Lung (tissue), 12 donors: Measurements from ENCODE around the gene AUH. TPM values are rescaled to one million over a fixed set of nuclear protein-coding genes. Genes with fewer than 3 reads are reported as not detected.

ENCODE experiments used
- ATAC-seq: fragments of 200-7000 bp; cut with Tn5 transposase; one replicate; pipeline ENCODE4 v1.9.1; 2020; ENCODE audit warnings: moderate number of reproducible peaks; ENCODE audit not compliant: insufficient read depth, low FRiP score
- DNase-seq, 3 donors: peaks; one replicate each; pipeline ENCODE4 v3.0.0-alpha.2; 2013 to 2017
- H3K27ac ChIP-seq, 2 donors: one replicate each; pipeline ENCODE4 v1.5.1; 2013; ENCODE audit warnings: mild to moderate bottlenecking in 2 of 2, moderate library complexity in 2 of 2, control low read depth in 1 of 2, inconsistent platforms in 1 of 2, low read depth in 1 of 2, low read length in 1 of 2
- H3K27me3 ChIP-seq, 3 donors: one replicate each; pipeline ENCODE4 v1.5.1; 2013; ENCODE audit warnings: low read length in 2 of 3; ENCODE audit not compliant: control insufficient read depth in 3 of 3, insufficient read depth in 3 of 3
- H3K36me3 ChIP-seq, 4 donors: one replicate each; pipeline ENCODE4 v1.5.1; 2013; ENCODE audit warnings: low read length in 4 of 4, mild to moderate bottlenecking in 1 of 4, moderate library complexity in 1 of 4; ENCODE audit not compliant: control insufficient read depth in 4 of 4, insufficient read depth in 4 of 4
- H3K4me1 ChIP-seq, 5 donors: one replicate each; pipeline ENCODE4 v1.5.1; 2013; ENCODE audit warnings: low read length in 5 of 5, mild to moderate bottlenecking in 2 of 5, moderate library complexity in 1 of 5; ENCODE audit not compliant: control insufficient read depth in 5 of 5, insufficient read depth in 5 of 5
- H3K4me3 ChIP-seq: one replicate; pipeline ENCODE4 v1.5.1; 2013; ENCODE audit warnings: mild to moderate bottlenecking, control low read depth, moderate library complexity
- H3K9ac ChIP-seq, 2 donors: one replicate each; pipeline ENCODE4 v1.5.1; 2013; ENCODE audit warnings: low read length in 2 of 2, control low read depth in 1 of 2; ENCODE audit not compliant: insufficient read depth in 1 of 2
- H3K9me3 ChIP-seq, 4 donors: one replicate each; pipeline ENCODE4 v1.5.1; 2013; ENCODE audit warnings: low read length in 3 of 4, mild to moderate bottlenecking in 1 of 4, moderate library complexity in 1 of 4; ENCODE audit not compliant: control insufficient read depth in 4 of 4, insufficient read depth in 3 of 4
- WGBS, 2 donors: extraction: QIAGEN DNeasy Blood & Tissue Kit; methylation state at CpG; one replicate each; pipeline ENCODE4 v1.1.7; 2013; 5-methylcytosine and 5-hydroxymethylcytosine counted together
- polyA plus RNA-seq, 2 donors: library from polyadenylated mRNA; stranded (reverse); fragments of 200-250 nt; gene quantifications; one replicate each; pipeline ENCODE4 v1.2.1, GENCODE V29; 2013
- total RNA-seq, 2 donors: library from RNA; depleted of rRNA in 1 of 2; stranded (reverse); fragments of >200 nt in 1 of 2; gene quantifications; one replicate each; pipeline ENCODE4 v1.2.1, GENCODE V29; 2014 to 2021
- TF ChIP-seq, protein P1 (sequence below): IDR thresholded peaks from 2 replicates; pipeline ENCODE4 v1.5.1; 2012; ENCODE audit warnings: mild to moderate bottlenecking; ENCODE audit errors: control extremely low read depth, extremely low read depth
- donor health status: control.
- donor health status: control.
- donor health status: Bipolar disorder and iron deficiency.
- donor health status: healthy.
- donor health status: DM: yes; HTN: yes; CAD: no.

AUH gene
- total and polyA plus RNA-seq, 4 donors, result 10.5 to 76.8 (median 16.2) TPM

DNA sequence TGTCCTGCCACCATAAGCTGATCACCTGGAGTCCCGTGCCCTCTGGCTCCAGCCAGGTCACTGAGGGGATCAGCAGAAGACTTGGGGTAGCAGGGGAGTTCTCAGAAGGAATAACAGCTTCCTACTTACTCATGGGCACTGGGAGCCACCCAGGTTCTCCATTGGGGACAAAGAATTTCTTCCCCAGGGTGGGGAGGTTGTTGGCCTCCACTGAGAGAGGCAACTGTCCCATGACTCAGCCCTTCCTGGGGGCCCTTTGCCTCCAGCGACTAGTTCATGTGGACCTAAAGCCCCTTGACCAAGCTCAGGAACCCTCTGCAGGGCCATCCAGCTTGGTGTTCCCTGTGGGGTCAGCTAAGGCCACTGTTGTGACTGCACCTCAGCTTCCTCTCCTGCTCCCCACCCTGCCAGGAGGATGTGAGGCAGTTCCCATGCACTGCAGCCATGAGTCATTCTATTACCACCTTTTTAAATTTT, 175.0 kb downstream of the AUH start:
- ATAC-seq (no peak), DNase-seq (no peak)
- WGBS, 2 donors, result 71 to 80% methylated on average over 2 of the region's 2 CpGs
- TF ChIP-seq, protein P1, sequence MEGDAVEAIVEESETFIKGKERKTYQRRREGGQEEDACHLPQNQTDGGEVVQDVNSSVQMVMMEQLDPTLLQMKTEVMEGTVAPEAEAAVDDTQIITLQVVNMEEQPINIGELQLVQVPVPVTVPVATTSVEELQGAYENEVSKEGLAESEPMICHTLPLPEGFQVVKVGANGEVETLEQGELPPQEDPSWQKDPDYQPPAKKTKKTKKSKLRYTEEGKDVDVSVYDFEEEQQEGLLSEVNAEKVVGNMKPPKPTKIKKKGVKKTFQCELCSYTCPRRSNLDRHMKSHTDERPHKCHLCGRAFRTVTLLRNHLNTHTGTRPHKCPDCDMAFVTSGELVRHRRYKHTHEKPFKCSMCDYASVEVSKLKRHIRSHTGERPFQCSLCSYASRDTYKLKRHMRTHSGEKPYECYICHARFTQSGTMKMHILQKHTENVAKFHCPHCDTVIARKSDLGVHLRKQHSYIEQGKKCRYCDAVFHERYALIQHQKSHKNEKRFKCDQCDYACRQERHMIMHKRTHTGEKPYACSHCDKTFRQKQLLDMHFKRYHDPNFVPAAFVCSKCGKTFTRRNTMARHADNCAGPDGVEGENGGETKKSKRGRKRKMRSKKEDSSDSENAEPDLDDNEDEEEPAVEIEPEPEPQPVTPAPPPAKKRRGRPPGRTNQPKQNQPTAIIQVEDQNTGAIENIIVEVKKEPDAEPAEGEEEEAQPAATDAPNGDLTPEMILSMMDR, result no peak
- H3K27me3 ChIP-seq, result no peaks in the 10 kb centered on the region
- H3K4me3 ChIP-seq, result no peak overlapping the region
- H3K36me3 ChIP-seq, result no peaks in the 10 kb centered on the region
- H3K27ac ChIP-seq, result no peak overlapping the region
- H3K9me3 ChIP-seq, result no peaks in the 10 kb centered on the region
- peaks cover 0 to 21% (median 7%) of the 10 kb centered on the region in 5 donors for H3K4me1 ChIP-seq
- no peak overlapping the region for H3K9ac ChIP-seq

GRCh38 chr9:91185193-91185886, 176.4 kb downstream of the AUH start:
- no peaks in the 10 kb centered on the region for H3K27me3 ChIP-seq
- no peak overlapping the region for H3K27ac ChIP-seq
- ATAC-seq (no peak), DNase-seq (no peak)
- H3K4me3 ChIP-seq, result no peak overlapping the region
- no peaks in the 10 kb centered on the region for H3K36me3 ChIP-seq
- H3K9me3 ChIP-seq, result no peaks in the 10 kb centered on the region
- peaks cover 0 to 13% (median 5%) of the 10 kb centered on the region in 5 donors for H3K4me1 ChIP-seq
- H3K9ac ChIP-seq, result no peak overlapping the region
- TF ChIP-seq, protein P1, result no peak
- 71 to 88% methylated on average over 10 of the region's 10 CpGs for WGBS, 2 donors

GRCh38 chr9:91182429-91183225, 179.1 kb downstream of the AUH start:
- no peak for ATAC-seq

More at GRCh38 chr9:91182429-91183225, 179.1 kb downstream of the AUH start:
- peaks cover 0 to 13% (median 5%) of the 10 kb centered on the region in 5 donors for H3K4me1 ChIP-seq
- no peaks in the 10 kb centered on the region for H3K9me3 ChIP-seq
- 78 to 79% methylated on average over 12 of the region's 12 CpGs for WGBS, 2 donors
- no peaks in the 10 kb centered on the region for H3K36me3 ChIP-seq
- no peak for DNase-seq
- no peaks in the 10 kb centered on the region for H3K27me3 ChIP-seq
- no peak overlapping the region for H3K27ac ChIP-seq
- H3K4me3 ChIP-seq, result no peak overlapping the region
- H3K9ac ChIP-seq, result no peak overlapping the region
- TF ChIP-seq, protein P1, result no peak
